Measurements from ENCODE around the gene NDUFS3.

The NDUFS3 gene

GRCh38 chr11:47592251-47592650 lies 13.4 kb downstream of the NDUFS3 start:
- no peak for DNase-seq

- no peak for DNase-seq
These were observed 14.1 kb downstream of the NDUFS3 start for GRCh38 chr11:47592970-47593369.

- no peak for DNase-seq
These were observed 14.6 kb downstream of the NDUFS3 start for GRCh38 chr11:47593492-47593933.

- no peak for DNase-seq
These were observed 15.3 kb downstream of the NDUFS3 start, which contains the start of gene C1QTNF4 for GRCh38 chr11:47593934-47594855. Gene C1QTNF4 (minus strand): TSS chr11:47594411. CDS start chr11:47590810, 3,601 bp downstream.

GRCh38 chr11:47595029-47595428 lies 16.2 kb downstream of the NDUFS3 start:
- DNase-seq = no peak

- no peak for DNase-seq
These were observed 17.1 kb downstream of the NDUFS3 start for GRCh38 chr11:47595967-47596366.

- no peak for DNase-seq
These were observed 21.0 kb downstream of the NDUFS3 start for GRCh38 chr11:47599902-47600301.

- DNase-seq = no peak
These were observed 24.4 kb downstream of the NDUFS3 start for GRCh38 chr11:47603295-47603694.

- no peak for DNase-seq
These were observed 27.0 kb downstream of the NDUFS3 start for GRCh38 chr11:47605921-47606320.

- no peak for DNase-seq
These were observed 27.9 kb downstream of the NDUFS3 start for GRCh38 chr11:47606731-47607130.

- DNase-seq = no peak
These were observed 28.5 kb downstream of the NDUFS3 start for GRCh38 chr11:47607380-47607779.

GRCh38 chr11:47609675-47610074 lies 30.8 kb downstream of the NDUFS3 start:
- DNase-seq = no peak

GRCh38 chr11:47611348-47611794 lies 32.5 kb downstream of the NDUFS3 start:
- DNase-seq = no peak

- no peak for DNase-seq
These were observed 36.4 kb downstream of the NDUFS3 start for GRCh38 chr11:47615249-47615648.

GRCh38 chr11:47616726-47617416 lies 38.0 kb downstream of the NDUFS3 start:
- DNase-seq = no peak

- DNase-seq = no peak
These were observed 38.5 kb downstream of the NDUFS3 start for GRCh38 chr11:47617417-47617809.

- no peak for DNase-seq
These were observed 42.0 kb downstream of the NDUFS3 start for GRCh38 chr11:47620836-47621378.

GRCh38 chr11:47626234-47626633 lies 47.4 kb downstream of the NDUFS3 start:
- no peak for DNase-seq

GRCh38 chr11:47628026-47628425 lies 49.2 kb downstream of the NDUFS3 start:
- DNase-seq = no peak

GRCh38 chr11:47631473-47631872 lies 52.6 kb downstream of the NDUFS3 start:
- no peak for DNase-seq
